Mesodermal cell (in vitro differentiated cells): Measurements from ENCODE around the gene MPL.
"Not testable (repeated sequence)": the region's sequence is repeated elsewhere in the genome, so short reads cannot be mapped to it uniquely, and the experiment has no call there.

ENCODE experiments used
- H3K27ac ChIP-seq: 2 replicates; pipeline ENCODE4 v1.7.0; 2013; ENCODE audit warnings: mild to moderate bottlenecking, low read depth, low read length, moderate library complexity; ENCODE audit not compliant: severe bottlenecking
- H3K36me3 ChIP-seq: 2 replicates; pipeline ENCODE4 v1.7.1; 2013; ENCODE audit warnings: mild to moderate bottlenecking, low read length, moderate library complexity; ENCODE audit not compliant: control insufficient read depth, insufficient read depth
- H3K4me1 ChIP-seq: one replicate; pipeline ENCODE4 v1.7.1; 2013; ENCODE audit warnings: mild to moderate bottlenecking, low read length; ENCODE audit not compliant: insufficient read depth, control insufficient read depth, poor library complexity, severe bottlenecking
- H3K4me3 ChIP-seq: 2 replicates; pipeline ENCODE4 v1.7.0; 2013; ENCODE audit warnings: low read length, control low read depth, mild to moderate bottlenecking; ENCODE audit not compliant: insufficient read depth, poor library complexity, severe bottlenecking; ENCODE audit errors: extremely low read depth
- H3K9me3 ChIP-seq: 2 replicates; pipeline ENCODE4 v1.7.1; 2013; ENCODE audit warnings: mild to moderate bottlenecking, low read length, moderate library complexity; ENCODE audit not compliant: control insufficient read depth
- WGBS, 2 experiments: methylation state at CpG; one replicate each; pipeline ENCODE4 v1.1.5; 2013; ENCODE audit warnings: missing lambda C conversion rate in 2 of 2; ENCODE audit not compliant: insufficient coverage in 2 of 2; 5-methylcytosine and 5-hydroxymethylcytosine counted together

Gene MPL

GRCh38 chr1:43367026-43367903 is 29.6 kb downstream of the MPL start:
- WGBS, 2 experiments, result 5 to 6% methylated on average over 22 to 35 of the region's 48 CpGs
- Histone ChIP-seq H3K36me3 (peaks cover 33% of the 10 kb centered on the region), H3K4me3 (peak overlapping the region; percentile 62), H3K9me3 (no peaks in the 10 kb centered on the region), H3K4me1 (peaks cover 23% of the 10 kb centered on the region), H3K27ac (peak overlapping the region; percentile 62)

- H3K4me3 ChIP-seq, result peak within 1 kb of the TSS; percentile 62
- peaks cover 25% of the 10 kb centered on the region for H3K36me3 ChIP-seq
- peaks cover 29% of the 10 kb centered on the region for H3K4me1 ChIP-seq
- 1 to 2% methylated on average over 33 to 41 of the region's 58 CpGs for WGBS, 2 experiments
- H3K27ac ChIP-seq, result peak within 1 kb of the TSS; percentile 85
- no peaks in the 10 kb centered on the region for H3K9me3 ChIP-seq
Measured at GRCh38 chr1:43367904-43368645, 30.5 kb downstream of the MPL start, which contains the start of gene ELOVL1. TSS of gene ELOVL1 (minus strand) at chr1:43368011. CDS start at chr1:43365609, 2,402 bp downstream.

GRCh38 chr1:43368646-43369020 is 31.0 kb downstream of the MPL start:
- peak overlapping the region; percentile 62 for H3K4me3 ChIP-seq
- 27% methylated on average over 2 to 5 of the region's 6 CpGs for WGBS, 2 experiments
- peak overlapping the region; percentile 85 for H3K27ac ChIP-seq
- H3K36me3 ChIP-seq, result peaks cover 19% of the 10 kb centered on the region
- peaks cover 35% of the 10 kb centered on the region for H3K4me1 ChIP-seq
- no peaks in the 10 kb centered on the region for H3K9me3 ChIP-seq

- H3K4me1 ChIP-seq, result peaks cover 38% of the 10 kb centered on the region
- not testable (repeated sequence) for H3K4me3 ChIP-seq, H3K36me3 ChIP-seq, H3K27ac ChIP-seq, H3K9me3 ChIP-seq
- WGBS, 2 experiments, result 93 to 100% methylated on average over 3 to 4 of the region's 6 CpGs
Measured at GRCh38 chr1:43369779-43370178, 32.2 kb downstream of the MPL start.

- H3K27ac ChIP-seq, result no peak overlapping the region
- peaks cover 36% of the 10 kb centered on the region for H3K4me1 ChIP-seq
- WGBS, 2 experiments, result 88 to 98% methylated on average over 3 of the region's 4 CpGs
- H3K9me3 ChIP-seq, result no peaks in the 10 kb centered on the region
- no peaks in the 10 kb centered on the region for H3K36me3 ChIP-seq
- H3K4me3 ChIP-seq, result no peak overlapping the region
Measured at GRCh38 chr1:43370564-43370963, 32.9 kb downstream of the MPL start.

GRCh38 chr1:43372172-43372571 is 34.6 kb downstream of the MPL start:
- no peaks in the 10 kb centered on the region for H3K36me3 ChIP-seq
- 94 to 100% methylated on average over 2 to 3 of the region's 5 CpGs for WGBS, 2 experiments

GRCh38 chr1:43373066-43373940 is 35.7 kb downstream of the MPL start:
- Histone ChIP-seq H3K9me3 (no peaks in the 10 kb centered on the region), H3K4me3 (no peak overlapping the region), H3K36me3 (no peaks in the 10 kb centered on the region), H3K27ac (peak overlapping the region; percentile 51), H3K4me1 (peaks cover 23% of the 10 kb centered on the region)
- 70 to 90% methylated on average over 3 of the region's 4 CpGs for WGBS, 2 experiments

More at GRCh38 chr1:43372172-43372571, 34.6 kb downstream of the MPL start:
- Histone ChIP-seq H3K9me3 (no peaks in the 10 kb centered on the region), H3K4me3 (no peak overlapping the region), H3K4me1 (peaks cover 23% of the 10 kb centered on the region), H3K27ac (no peak overlapping the region)

GRCh38 chr1:43376723-43377235 is 39.2 kb downstream of the MPL start:
- 94% methylated on average over 6 to 7 of the region's 7 CpGs for WGBS, 2 experiments
- Histone ChIP-seq H3K9me3 (no peaks in the 10 kb centered on the region), H3K36me3 (peaks cover 11% of the 10 kb centered on the region), H3K4me3 (no peak overlapping the region), H3K27ac (no peak overlapping the region), H3K4me1 (peaks cover 17% of the 10 kb centered on the region)

GRCh38 chr1:43377831-43378230 is 40.2 kb downstream of the MPL start:
- peaks cover 13% of the 10 kb centered on the region for H3K4me1 ChIP-seq
- H3K36me3 ChIP-seq, result peaks cover 20% of the 10 kb centered on the region
- no CpG with 5 or more reads among the region's 1 CpG for WGBS, 2 experiments
- no peak overlapping the region for H3K4me3 ChIP-seq
- H3K27ac ChIP-seq, result no peak overlapping the region
- H3K9me3 ChIP-seq, result no peaks in the 10 kb centered on the region

- Histone ChIP-seq H3K4me3 (no peak overlapping the region), H3K9me3 (no peaks in the 10 kb centered on the region), H3K36me3 (peaks cover 36% of the 10 kb centered on the region), H3K27ac (no peak overlapping the region), H3K4me1 (no peaks in the 10 kb centered on the region)
- 100% methylated on average over 1 of the region's 1 CpG for WGBS, 2 experiments
Measured at GRCh38 chr1:43379476-43379875, 41.9 kb downstream of the MPL start.
